ENCODE results near the gene AOX1.

AOX1 gene

DNA sequence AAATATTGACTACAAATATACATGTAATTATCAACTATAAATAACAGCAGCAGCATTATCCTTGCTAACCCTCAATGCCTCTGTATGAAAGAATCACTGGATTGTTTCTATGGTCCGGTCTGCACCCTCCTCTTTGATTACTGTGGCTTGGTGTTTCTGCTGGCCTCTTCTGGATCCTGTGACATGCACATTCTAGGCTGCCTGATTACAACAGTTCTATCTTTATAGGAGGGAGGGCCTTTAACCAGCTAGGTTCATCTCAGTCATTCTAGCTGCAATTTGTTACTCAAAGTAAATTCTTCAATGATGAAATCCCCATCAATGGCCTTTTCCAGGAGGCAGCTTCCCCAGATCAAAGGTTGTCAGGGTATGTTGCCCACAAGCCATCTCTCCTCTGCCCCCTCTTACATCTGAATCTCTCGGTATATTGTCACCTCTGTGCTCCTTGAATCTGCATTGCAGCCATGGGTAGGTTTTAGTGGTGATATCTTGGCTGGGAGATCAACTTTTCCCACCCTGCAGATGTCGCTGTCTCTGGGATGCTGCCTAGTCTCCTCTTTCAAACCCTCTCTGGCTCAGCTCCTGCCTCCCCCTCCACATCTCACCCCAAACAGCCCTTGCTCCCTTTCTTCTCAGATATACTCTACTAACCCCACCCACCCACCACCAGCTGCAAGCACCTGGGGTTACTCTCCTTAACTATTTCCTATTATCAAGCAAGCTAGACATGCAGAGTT is 119.7 kb downstream of the AOX1 start:
- no peaks in the 10 kb centered on the region for H3K9me2 ChIP-seq (replicated peaks; ENCODE audit: low read depth, low read length)
- no peaks in the 10 kb centered on the region for H3K9me3 ChIP-seq (ENCODE audit: insufficient read depth, low read depth, low read length)
- H3K36me3 ChIP-seq (ENCODE audit: insufficient read depth, low read length), result no peaks in the 10 kb centered on the region
- H3K9ac ChIP-seq (ENCODE audit: low read depth, low read length, poor library complexity, severe bottlenecking), result no peak overlapping the region
- no peaks in the 10 kb centered on the region for H3K27me3 ChIP-seq (ENCODE audit: insufficient read depth, low read length, poor library complexity, severe bottlenecking)
- no peak overlapping the region for H2AFZ ChIP-seq (ENCODE audit: low read length)
- H3K79me2 ChIP-seq (ENCODE audit: insufficient read depth, low read length), result no peaks in the 10 kb centered on the region
- H3K4me1 ChIP-seq (ENCODE audit: insufficient read depth, low read length, poor library complexity, severe bottlenecking), result no peaks in the 10 kb centered on the region
- H3K4me2 ChIP-seq (ENCODE audit: low read depth, low read length, poor library complexity, severe bottlenecking), result no peak overlapping the region
- H3K4me3 ChIP-seq (ENCODE audit: low read length, poor library complexity, severe bottlenecking), result no peak overlapping the region
- TF ChIP-seq, protein P1, sequence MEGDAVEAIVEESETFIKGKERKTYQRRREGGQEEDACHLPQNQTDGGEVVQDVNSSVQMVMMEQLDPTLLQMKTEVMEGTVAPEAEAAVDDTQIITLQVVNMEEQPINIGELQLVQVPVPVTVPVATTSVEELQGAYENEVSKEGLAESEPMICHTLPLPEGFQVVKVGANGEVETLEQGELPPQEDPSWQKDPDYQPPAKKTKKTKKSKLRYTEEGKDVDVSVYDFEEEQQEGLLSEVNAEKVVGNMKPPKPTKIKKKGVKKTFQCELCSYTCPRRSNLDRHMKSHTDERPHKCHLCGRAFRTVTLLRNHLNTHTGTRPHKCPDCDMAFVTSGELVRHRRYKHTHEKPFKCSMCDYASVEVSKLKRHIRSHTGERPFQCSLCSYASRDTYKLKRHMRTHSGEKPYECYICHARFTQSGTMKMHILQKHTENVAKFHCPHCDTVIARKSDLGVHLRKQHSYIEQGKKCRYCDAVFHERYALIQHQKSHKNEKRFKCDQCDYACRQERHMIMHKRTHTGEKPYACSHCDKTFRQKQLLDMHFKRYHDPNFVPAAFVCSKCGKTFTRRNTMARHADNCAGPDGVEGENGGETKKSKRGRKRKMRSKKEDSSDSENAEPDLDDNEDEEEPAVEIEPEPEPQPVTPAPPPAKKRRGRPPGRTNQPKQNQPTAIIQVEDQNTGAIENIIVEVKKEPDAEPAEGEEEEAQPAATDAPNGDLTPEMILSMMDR (conservative IDR thresholded peaks at IDR 0.05; ENCODE audit: low read length), result no peak
- no peak for TF ChIP-seq EZH2phosphoT487 (IDR thresholded peaks at IDR 0.05; ENCODE audit: borderline replicate concordance)
- H4K20me1 ChIP-seq (ENCODE audit: insufficient read depth, low read length, poor library complexity, severe bottlenecking), result no peaks in the 10 kb centered on the region
- no peaks in the 10 kb centered on the region for H3F3A ChIP-seq (ENCODE audit: low read depth)

DNA sequence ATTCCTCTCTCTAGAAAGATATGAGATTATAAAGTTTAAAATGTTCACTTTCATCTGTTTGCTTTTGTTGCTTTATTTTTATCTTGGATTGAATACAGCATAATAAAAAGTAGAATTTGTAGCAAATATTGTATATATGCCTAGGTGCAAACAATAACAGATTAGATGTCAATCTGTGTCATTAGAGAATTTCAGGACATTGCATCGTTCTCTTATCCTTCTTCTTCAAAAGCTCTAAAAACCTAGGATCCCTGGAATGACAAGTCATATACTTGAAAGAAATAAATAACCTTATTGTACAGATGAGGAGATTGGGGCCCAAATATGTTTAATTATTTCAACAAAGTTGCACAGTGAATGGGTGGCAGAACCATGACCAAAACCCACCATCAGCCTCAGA is 123.1 kb downstream of the AOX1 start:
- Histone ChIP-seq H3F3A (ENCODE audit: low read depth) (no peaks in the 10 kb centered on the region), H3K4me3 (ENCODE audit: low read length, poor library complexity, severe bottlenecking) (no peak overlapping the region), H3K79me2 (ENCODE audit: insufficient read depth, low read length) (no peaks in the 10 kb centered on the region), H3K9ac (ENCODE audit: low read depth, low read length, poor library complexity, severe bottlenecking) (no peak overlapping the region), H3K27me3 (ENCODE audit: insufficient read depth, low read length, poor library complexity, severe bottlenecking) (no peaks in the 10 kb centered on the region), H3K4me1 (ENCODE audit: insufficient read depth, low read length, poor library complexity, severe bottlenecking) (peaks cover 9% of the 10 kb centered on the region), H2AFZ (ENCODE audit: low read length) (no peak overlapping the region), H4K20me1 (ENCODE audit: insufficient read depth, low read length, poor library complexity, severe bottlenecking) (no peaks in the 10 kb centered on the region), H3K9me3 (ENCODE audit: insufficient read depth, low read depth, low read length) (no peaks in the 10 kb centered on the region), H3K36me3 (ENCODE audit: insufficient read depth, low read length) (no peaks in the 10 kb centered on the region), H3K4me2 (ENCODE audit: low read depth, low read length, poor library complexity, severe bottlenecking) (no peak overlapping the region), H3K9me2 (replicated peaks; ENCODE audit: low read depth, low read length) (no peaks in the 10 kb centered on the region)
- TF ChIP-seq, protein P1 (conservative IDR thresholded peaks at IDR 0.05; ENCODE audit: low read length), result no peak
- TF ChIP-seq EZH2phosphoT487 (IDR thresholded peaks at IDR 0.05; ENCODE audit: borderline replicate concordance), result no peak

DNA sequence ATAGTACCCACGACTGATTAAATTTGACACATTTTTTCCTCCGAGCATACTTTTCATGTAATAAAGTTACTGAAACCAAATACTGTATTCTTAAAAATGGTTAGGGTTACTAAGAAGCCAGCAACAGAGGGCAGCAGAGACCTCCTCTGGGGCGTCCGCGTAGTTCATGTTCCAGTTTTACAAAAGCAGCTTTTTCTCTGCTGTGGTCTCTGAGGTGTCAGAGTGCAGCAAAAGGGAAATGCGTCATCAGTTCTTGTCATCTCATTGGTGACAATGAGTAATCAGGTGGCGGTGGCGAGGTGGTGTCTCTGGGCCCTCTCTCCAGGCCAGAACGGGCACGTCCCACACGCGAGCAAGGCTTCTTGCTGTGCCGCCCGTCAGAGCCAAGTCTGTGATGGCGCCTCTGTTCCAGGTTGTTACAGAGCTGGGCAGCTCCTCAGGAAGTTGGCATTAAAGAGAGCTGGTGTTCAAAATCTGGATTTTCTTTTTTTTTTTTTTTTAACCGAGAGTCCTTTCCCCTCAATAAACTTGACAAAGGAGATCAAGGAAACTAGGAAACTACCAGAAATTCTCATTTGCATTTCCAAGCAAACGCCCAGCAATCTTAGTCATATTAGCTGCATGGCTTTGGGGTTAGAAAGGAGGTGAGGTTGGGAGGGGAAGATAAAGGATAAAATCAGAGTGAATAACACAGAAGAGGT is 127.3 kb downstream of the AOX1 start:
- Histone ChIP-seq H3K4me1 (ENCODE audit: insufficient read depth, low read length, poor library complexity, severe bottlenecking) (peaks cover 14% of the 10 kb centered on the region), H2AFZ (ENCODE audit: low read length) (peak overlapping the region; percentile 75; the same call in 1 of the 2 replicates), H3K4me2 (ENCODE audit: low read depth, low read length, poor library complexity, severe bottlenecking) (peak overlapping the region; percentile 75), H3K9me2 (replicated peaks; ENCODE audit: low read depth, low read length) (no peaks in the 10 kb centered on the region), H3F3A (ENCODE audit: low read depth) (no peaks in the 10 kb centered on the region), H3K9me3 (ENCODE audit: insufficient read depth, low read depth, low read length) (no peaks in the 10 kb centered on the region), H4K20me1 (ENCODE audit: insufficient read depth, low read length, poor library complexity, severe bottlenecking) (no peaks in the 10 kb centered on the region), H3K79me2 (ENCODE audit: insufficient read depth, low read length) (no peaks in the 10 kb centered on the region), H3K9ac (ENCODE audit: low read depth, low read length, poor library complexity, severe bottlenecking) (peak overlapping the region; percentile 64), H3K27me3 (ENCODE audit: insufficient read depth, low read length, poor library complexity, severe bottlenecking) (peaks cover 3% of the 10 kb centered on the region), H3K4me3 (ENCODE audit: low read length, poor library complexity, severe bottlenecking) (peak overlapping the region; percentile 58), H3K36me3 (ENCODE audit: insufficient read depth, low read length) (no peaks in the 10 kb centered on the region)
- no peak for TF ChIP-seq EZH2phosphoT487 (IDR thresholded peaks at IDR 0.05; ENCODE audit: borderline replicate concordance)
- TF ChIP-seq, protein P1 (conservative IDR thresholded peaks at IDR 0.05; ENCODE audit: low read length), result peak; percentile 88

Data from Loucy (cell line).